Measurements from ENCODE around the gene DYNC1I1. TPM values are rescaled to one million over a fixed set of nuclear protein-coding genes. Genes with fewer than 3 reads are reported as not detected.

Gene DYNC1I1
- total RNA-seq, 2 experiments from 2014 or later: not detected

DNA sequence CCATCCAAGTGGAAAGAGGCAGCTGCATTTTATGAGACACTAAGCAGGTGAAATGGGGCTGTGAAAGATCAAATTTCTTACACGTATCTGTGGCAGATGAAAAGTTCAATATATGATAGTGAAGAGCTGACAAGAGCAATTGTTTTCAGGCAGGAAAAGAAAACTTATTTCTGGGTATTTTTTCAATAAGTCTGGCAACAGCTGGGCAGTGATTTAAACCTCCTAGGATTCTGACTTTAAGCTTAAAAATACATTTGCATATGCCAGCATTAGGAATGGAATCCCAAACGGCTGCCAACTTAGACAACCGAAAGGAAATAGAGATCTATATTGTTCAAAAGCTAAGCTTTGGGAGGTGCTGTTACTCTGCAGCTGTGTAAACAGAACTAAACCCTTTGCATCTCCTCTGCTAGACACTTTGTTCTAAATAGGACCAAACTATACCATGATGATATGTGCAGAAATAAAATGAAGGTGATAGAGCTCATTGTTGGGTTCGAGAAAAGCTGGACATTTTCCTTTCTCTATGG, 26.1 kb downstream of the DYNC1I1 start:
- CTCF ChIA-PET: no interaction called here
- DNase-seq: no peak
- no peaks in the 10 kb centered on the region for H3K36me3 Mint-ChIP-seq (ENCODE audit: low read depth)

DNA sequence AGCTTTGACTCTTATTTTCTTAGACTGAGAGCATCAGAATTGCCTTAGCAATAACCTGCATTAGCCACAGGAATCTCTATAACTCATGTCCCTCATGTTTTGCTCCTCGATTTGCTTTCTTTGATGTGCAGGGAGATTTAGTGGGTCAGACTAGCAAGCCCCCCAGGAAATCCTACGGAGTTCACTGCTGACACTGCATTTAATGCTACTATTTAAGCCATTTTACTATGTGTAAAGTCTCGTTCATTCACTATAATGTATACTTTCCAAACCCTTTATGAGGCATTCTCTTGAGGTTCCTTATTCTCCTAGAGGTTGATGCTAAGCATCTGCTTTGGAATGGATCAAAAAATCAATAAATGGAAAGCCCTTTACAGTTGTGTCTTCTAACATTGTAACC, 28.4 kb downstream of the DYNC1I1 start:
- ATAC-seq: no peak
- Mint-ChIP-seq H3K27me3 (peaks cover 3% of the 10 kb centered on the region), H3K36me3 (ENCODE audit: low read depth) (no peaks in the 10 kb centered on the region), H3K4me1 (ENCODE audit: low read depth) (no peaks in the 10 kb centered on the region), H3K9me3 (no peaks in the 10 kb centered on the region), H3K4me3 (no peak overlapping the region), H3K27ac (no peak overlapping the region)
- intact Hi-C loops (cut with micrococcal nuclease): no loop called here
- ChIA-PET POLR2A (no interaction called here), CTCF (no interaction called here)
- DNase-seq: no peak
- TF ChIP-seq, protein P1, sequence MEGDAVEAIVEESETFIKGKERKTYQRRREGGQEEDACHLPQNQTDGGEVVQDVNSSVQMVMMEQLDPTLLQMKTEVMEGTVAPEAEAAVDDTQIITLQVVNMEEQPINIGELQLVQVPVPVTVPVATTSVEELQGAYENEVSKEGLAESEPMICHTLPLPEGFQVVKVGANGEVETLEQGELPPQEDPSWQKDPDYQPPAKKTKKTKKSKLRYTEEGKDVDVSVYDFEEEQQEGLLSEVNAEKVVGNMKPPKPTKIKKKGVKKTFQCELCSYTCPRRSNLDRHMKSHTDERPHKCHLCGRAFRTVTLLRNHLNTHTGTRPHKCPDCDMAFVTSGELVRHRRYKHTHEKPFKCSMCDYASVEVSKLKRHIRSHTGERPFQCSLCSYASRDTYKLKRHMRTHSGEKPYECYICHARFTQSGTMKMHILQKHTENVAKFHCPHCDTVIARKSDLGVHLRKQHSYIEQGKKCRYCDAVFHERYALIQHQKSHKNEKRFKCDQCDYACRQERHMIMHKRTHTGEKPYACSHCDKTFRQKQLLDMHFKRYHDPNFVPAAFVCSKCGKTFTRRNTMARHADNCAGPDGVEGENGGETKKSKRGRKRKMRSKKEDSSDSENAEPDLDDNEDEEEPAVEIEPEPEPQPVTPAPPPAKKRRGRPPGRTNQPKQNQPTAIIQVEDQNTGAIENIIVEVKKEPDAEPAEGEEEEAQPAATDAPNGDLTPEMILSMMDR (IDR thresholded peaks at IDR 0.05): no peak

More for the DNA sequence above, 26.1 kb downstream of the DYNC1I1 start:
- Mint-ChIP-seq H3K4me1 (ENCODE audit: low read depth) (no peaks in the 10 kb centered on the region), H3K27ac (no peak overlapping the region), H3K27me3 (peaks cover 3% of the 10 kb centered on the region), H3K4me3 (no peak overlapping the region), H3K9me3 (peaks cover 2% of the 10 kb centered on the region)
- intact Hi-C loops (cut with micrococcal nuclease): no loop called here
- no peak for ATAC-seq
- TF ChIP-seq, protein P1 (IDR thresholded peaks at IDR 0.05): no peak
- POLR2A ChIA-PET: no interaction called here

DNA sequence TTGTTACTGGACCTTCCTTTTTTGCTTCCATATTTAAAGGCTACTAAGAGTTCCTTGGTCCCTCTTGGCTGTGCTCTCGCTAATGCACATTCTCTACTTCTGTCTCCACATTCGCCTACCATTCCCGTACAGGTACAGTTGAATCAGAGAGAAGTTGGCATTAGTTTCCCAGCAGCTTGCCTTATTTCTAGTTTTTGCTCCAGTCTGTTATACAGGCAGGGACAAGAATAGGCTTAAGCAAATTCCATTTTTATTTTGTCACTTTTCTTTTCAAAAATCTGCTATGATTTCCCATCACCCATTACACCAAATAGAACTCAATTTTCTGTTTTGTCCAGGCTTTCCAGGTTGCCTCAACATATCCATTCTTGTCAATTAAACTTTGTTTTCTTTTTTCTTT, 29.9 kb downstream of the DYNC1I1 start:
- TF ChIP-seq, protein P1 (IDR thresholded peaks at IDR 0.05): no peak
- H3K27me3 Mint-ChIP-seq: peaks cover 7% of the 10 kb centered on the region
- intact Hi-C loops (cut with micrococcal nuclease): no loop called here
- ATAC-seq (no peak), DNase-seq (no peak)
- no peaks in the 10 kb centered on the region for H3K4me1 Mint-ChIP-seq (ENCODE audit: low read depth)
- H3K4me3 Mint-ChIP-seq: no peak overlapping the region
- CTCF ChIA-PET: no interaction called here
- POLR2A ChIA-PET: no interaction called here
- H3K27ac Mint-ChIP-seq: no peak overlapping the region
- H3K36me3 Mint-ChIP-seq (ENCODE audit: low read depth): no peaks in the 10 kb centered on the region
- no peaks in the 10 kb centered on the region for H3K9me3 Mint-ChIP-seq

DNA sequence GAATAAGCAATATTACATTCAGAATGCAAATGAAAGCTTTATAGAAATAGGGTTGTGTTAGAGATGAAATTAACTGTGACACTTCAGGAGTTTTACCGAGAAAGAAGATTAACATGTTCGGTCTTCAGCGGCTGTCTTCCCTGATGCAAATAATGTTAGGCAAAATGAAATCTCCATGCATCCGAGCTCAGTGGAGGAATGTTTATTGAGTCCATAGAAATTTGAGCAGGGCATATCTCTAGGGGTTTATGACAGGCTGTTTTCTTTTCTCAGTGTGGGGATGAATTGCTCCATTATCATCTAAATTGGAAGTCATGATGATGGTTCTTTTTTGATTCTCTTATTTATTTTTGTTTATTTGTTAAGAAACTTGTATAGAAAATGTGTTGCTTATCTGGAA, 31.7 kb downstream of the DYNC1I1 start:
- Mint-ChIP-seq H3K4me1 (ENCODE audit: low read depth) (no peaks in the 10 kb centered on the region), H3K27ac (no peak overlapping the region), H3K36me3 (ENCODE audit: low read depth) (no peaks in the 10 kb centered on the region), H3K4me3 (no peak overlapping the region), H3K27me3 (peaks cover 7% of the 10 kb centered on the region), H3K9me3 (no peaks in the 10 kb centered on the region)
- no peak for DNase-seq
- POLR2A ChIA-PET: no interaction called here
- no peak for ATAC-seq
- intact Hi-C loops (cut with micrococcal nuclease): no loop called here
- CTCF ChIA-PET: no interaction called here
- TF ChIP-seq, protein P1 (IDR thresholded peaks at IDR 0.05): no peak

DNA sequence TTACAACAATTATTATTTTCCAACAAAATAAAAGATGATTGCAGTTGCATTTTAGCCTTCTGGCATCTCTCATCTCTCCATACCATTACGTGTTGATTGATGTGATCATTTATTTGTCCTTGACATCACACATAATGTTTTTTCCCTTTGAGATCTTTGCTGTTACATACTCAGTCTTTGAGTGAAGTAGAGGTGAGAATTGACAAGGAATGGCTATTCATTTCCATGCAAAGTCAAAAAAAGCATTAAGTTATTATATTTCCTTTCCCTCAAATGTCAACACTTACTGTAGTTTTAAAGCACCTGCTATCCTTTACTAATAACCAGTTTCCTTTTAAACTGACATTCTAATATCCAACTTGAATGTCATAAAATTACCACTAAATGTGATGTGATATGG, 33.6 kb downstream of the DYNC1I1 start:
- no peaks in the 10 kb centered on the region for H3K36me3 Mint-ChIP-seq (ENCODE audit: low read depth)
- no peak overlapping the region for H3K4me3 Mint-ChIP-seq
- H3K9me3 Mint-ChIP-seq: no peaks in the 10 kb centered on the region
- H3K27me3 Mint-ChIP-seq: peaks cover 7% of the 10 kb centered on the region
- ChIA-PET POLR2A (no interaction called here), CTCF (no interaction called here)
- ATAC-seq (no peak), DNase-seq (no peak)
- intact Hi-C loops (cut with micrococcal nuclease): no loop called here
- no peaks in the 10 kb centered on the region for H3K4me1 Mint-ChIP-seq (ENCODE audit: low read depth)
- no peak overlapping the region for H3K27ac Mint-ChIP-seq
- TF ChIP-seq, protein P1 (IDR thresholded peaks at IDR 0.05): no peak
